Memory B cell (primary cell): Measurements from ENCODE around the gene FIBCD1.
"Not testable (repeated sequence)": the region's sequence is repeated elsewhere in the genome, so short reads cannot be mapped to it uniquely, and the experiment has no call there.

Experiments used
- ATAC-seq: fragments of 150-1000 bp; cut with Tn5 transposase; 2 replicates; pipeline ENCODE4 v1.10.0; 2021; ENCODE audit warnings: low read depth, mild to moderate bottlenecking, moderate library complexity
- DNase-seq, 2 donors: peaks; one replicate each; pipeline ENCODE4 v3.0.0; 2022; ENCODE audit warnings: low spot score in 2 of 2
- H3K27ac Mint-ChIP-seq: one replicate; pipeline ENCODE4 v1.8.0; 2022; ENCODE audit warnings: mild to moderate bottlenecking, moderate library complexity, mixed read lengths
- H3K27me3 Mint-ChIP-seq: one replicate; pipeline ENCODE4 v1.8.0; 2022; ENCODE audit warnings: mixed read lengths
- H3K36me3 Mint-ChIP-seq: one replicate; pipeline ENCODE4 v1.8.0; 2022; ENCODE audit warnings: mild to moderate bottlenecking, mixed read lengths
- H3K4me1 Mint-ChIP-seq: one replicate; pipeline ENCODE4 v1.8.0; 2022; ENCODE audit warnings: mixed read lengths
- H3K4me3 Mint-ChIP-seq: one replicate; pipeline ENCODE4 v1.8.0; 2022; ENCODE audit warnings: mild to moderate bottlenecking, moderate library complexity, mixed read lengths
- H3K9me3 Mint-ChIP-seq: one replicate; pipeline ENCODE4 v1.8.0; 2022; ENCODE audit warnings: mixed read lengths

The FIBCD1 gene

GRCh38 chr9:130920762-130921299, 18.2 kb downstream of the FIBCD1 start:
- H3K27ac Mint-ChIP-seq: no peak overlapping the region
- H3K36me3 Mint-ChIP-seq: no peaks in the 10 kb centered on the region
- H3K27me3 Mint-ChIP-seq: peaks cover 12% of the 10 kb centered on the region
- DNase-seq (no peak), ATAC-seq (no peak)
- H3K4me1 Mint-ChIP-seq: peaks cover 3% of the 10 kb centered on the region
- H3K4me3 Mint-ChIP-seq: no peak overlapping the region
- H3K9me3 Mint-ChIP-seq: no peaks in the 10 kb centered on the region

GRCh38 chr9:130920233-130920632, 18.8 kb downstream of the FIBCD1 start:
- no peaks in the 10 kb centered on the region for H3K9me3 Mint-ChIP-seq
- no peaks in the 10 kb centered on the region for H3K36me3 Mint-ChIP-seq
- peaks cover 13% of the 10 kb centered on the region for H3K27me3 Mint-ChIP-seq
- no peak overlapping the region for H3K4me3 Mint-ChIP-seq
- H3K27ac Mint-ChIP-seq: no peak overlapping the region
- ATAC-seq (no peak), DNase-seq (no peak)
- H3K4me1 Mint-ChIP-seq: no peaks in the 10 kb centered on the region

DNA sequence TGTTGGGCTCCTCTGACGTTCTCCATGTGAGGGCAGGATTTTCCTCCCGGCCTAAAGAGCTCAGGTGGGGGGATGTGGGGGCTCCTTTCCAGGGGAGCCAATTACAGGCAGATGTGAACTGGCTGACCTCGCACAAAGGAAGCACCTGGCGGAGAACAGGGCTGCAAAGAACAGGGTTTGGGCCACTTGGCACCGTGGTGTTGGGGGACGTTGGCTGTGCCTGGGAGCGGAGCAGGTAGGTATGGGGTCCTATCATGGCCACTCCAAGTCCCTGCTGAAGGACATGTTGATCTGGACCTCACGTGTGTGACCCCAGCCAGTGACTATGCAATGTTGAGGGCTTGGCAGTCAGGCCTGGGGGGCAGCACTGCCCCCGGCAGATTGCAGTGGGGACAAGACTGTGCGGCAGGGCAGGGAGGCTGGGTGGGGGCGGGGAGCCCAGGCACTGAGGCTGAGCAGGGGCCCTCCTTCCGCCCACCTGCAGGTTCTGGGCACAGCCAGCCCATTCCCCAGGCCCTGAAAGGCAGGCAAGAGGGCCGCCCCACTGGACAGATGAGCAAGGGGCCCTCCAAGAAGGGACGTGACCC, 19.4 kb downstream of the FIBCD1 start:
- no peak for ATAC-seq
- Mint-ChIP-seq H3K27ac (no peak overlapping the region), H3K27me3 (peaks cover 15% of the 10 kb centered on the region), H3K9me3 (no peaks in the 10 kb centered on the region), H3K36me3 (no peaks in the 10 kb centered on the region), H3K4me3 (no peak overlapping the region), H3K4me1 (no peaks in the 10 kb centered on the region)
- DNase-seq: no peak

DNA sequence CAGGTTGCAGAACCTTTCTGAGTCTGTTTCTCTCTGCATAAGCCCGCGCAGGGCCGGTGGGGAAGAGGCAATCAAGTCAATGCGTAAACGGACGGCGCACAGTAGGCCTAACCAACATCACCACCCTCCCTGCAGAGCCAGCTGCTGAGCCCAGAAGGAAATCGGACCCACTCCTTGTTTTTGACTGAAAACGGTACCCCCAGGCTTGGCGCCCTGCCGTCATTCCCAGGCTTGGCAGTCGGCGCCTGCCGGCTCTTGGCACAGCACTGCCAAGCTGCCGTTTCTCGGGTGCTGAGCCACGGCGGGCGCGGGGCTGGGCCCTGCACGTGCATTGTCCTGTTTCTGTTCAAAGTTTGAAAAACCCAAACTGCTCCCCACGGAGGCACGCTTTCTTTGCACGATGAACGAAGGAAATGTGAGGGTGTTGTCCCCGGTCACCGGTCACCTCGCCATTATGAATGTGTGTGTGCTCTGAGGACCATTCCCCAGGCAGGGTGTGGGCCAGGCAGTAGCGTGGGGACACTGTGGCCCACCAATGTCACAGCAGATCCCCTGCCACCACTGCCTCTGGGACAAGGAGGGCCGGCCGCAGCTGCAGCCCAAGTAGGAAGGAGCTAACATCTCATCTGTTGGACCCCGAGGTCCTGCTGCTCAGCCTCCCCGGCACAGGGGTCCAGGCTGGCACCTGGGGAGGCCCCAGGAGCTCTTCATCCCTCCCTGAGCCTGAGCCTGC, 20.1 kb downstream of the FIBCD1 start:
- H3K36me3 Mint-ChIP-seq: no peaks in the 10 kb centered on the region

DNA sequence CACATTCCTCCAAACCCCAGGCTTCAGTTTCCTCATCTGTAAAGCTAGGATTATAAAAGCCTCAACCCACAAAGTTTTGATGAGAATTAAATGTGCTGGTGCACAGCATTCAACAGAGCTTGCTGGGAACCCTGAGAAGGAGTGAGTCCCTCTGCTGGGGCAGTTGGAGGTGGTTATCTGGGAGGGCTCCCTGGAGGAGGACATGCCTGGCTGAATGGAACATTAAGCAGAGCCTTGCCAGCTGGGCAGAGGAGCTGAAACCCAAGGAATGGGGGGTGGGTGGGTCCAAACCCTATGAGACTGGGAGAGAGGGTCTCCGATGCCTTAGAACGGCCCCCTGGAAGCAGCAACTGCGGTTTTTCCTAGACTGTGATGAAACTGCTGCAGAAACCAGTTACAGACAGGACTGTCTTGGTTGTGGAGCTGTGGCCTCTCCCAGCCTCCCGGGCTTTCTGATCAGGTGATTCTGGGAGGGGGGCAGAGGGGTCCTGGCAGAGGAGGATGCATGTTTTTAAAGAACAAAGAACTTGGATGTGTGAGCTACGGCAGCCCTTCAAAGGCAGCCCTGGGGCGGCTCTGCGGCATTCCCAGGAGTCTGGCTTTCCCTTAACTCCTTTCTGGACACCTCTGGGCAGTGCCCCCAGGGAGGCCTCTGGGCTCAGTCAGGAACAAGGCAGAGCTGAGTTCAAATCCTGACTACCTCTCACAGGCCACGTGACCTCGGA, 20.8 kb downstream of the FIBCD1 start:
- H3K27ac Mint-ChIP-seq: no peak overlapping the region
- H3K36me3 Mint-ChIP-seq: no peaks in the 10 kb centered on the region
- no peaks in the 10 kb centered on the region for H3K4me1 Mint-ChIP-seq
- no peaks in the 10 kb centered on the region for H3K9me3 Mint-ChIP-seq
- DNase-seq (no peak), ATAC-seq (no peak)
- H3K4me3 Mint-ChIP-seq: no peak overlapping the region
- H3K27me3 Mint-ChIP-seq: peaks cover 15% of the 10 kb centered on the region

More for the DNA sequence above, 20.1 kb downstream of the FIBCD1 start:
- H3K9me3 Mint-ChIP-seq: no peaks in the 10 kb centered on the region
- H3K4me3 Mint-ChIP-seq: no peak overlapping the region
- H3K27me3 Mint-ChIP-seq: peaks cover 15% of the 10 kb centered on the region
- ATAC-seq (no peak), DNase-seq (no peak)
- no peaks in the 10 kb centered on the region for H3K4me1 Mint-ChIP-seq
- no peak overlapping the region for H3K27ac Mint-ChIP-seq

DNA sequence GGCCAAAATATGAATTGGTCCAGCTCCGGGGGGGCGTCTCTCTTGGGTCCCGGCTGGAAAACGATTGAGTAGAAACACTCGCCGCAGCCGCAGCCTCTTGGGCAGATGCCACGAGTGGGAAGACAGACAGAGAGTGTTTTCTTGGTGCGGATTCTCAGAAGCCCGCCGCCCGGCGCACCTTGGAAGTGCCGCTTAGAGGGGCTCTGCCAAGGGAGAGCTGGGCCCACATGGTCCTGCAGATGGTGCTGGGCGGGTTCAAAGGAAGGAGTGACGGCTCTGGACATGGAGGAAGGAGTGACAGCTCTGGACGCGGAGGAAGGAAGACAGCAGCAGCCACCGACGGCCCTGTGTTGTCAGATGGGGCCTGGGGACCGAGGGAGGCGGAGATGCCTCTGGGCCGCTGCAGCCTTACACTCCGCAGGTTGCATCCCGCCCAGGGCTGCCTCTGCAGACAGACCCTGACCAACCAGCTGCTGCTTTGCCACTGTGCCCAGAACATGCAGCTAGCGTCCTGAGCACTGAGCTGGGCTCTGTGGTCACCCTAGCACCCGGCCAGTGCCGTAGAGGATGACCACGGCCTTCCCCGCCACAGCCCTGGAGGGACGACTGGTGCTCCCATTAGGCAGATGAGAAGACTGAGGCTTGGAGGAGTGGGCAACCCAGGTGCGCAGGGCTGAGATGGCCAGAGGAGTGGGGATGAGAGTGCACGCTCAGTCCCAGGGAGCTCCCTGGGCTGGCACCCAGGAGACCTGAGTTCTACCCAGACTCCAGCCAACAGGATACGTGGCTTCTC, 21.7 kb downstream of the FIBCD1 start:
- H3K9me3 Mint-ChIP-seq: no peaks in the 10 kb centered on the region
- ATAC-seq (no peak), DNase-seq (no peak)
- peaks cover 6% of the 10 kb centered on the region for H3K27me3 Mint-ChIP-seq
- H3K27ac Mint-ChIP-seq: no peak overlapping the region
- no peaks in the 10 kb centered on the region for H3K36me3 Mint-ChIP-seq
- no peaks in the 10 kb centered on the region for H3K4me1 Mint-ChIP-seq
- no peak overlapping the region for H3K4me3 Mint-ChIP-seq

GRCh38 chr9:130915096-130915447, 24.0 kb downstream of the FIBCD1 start:
- DNase-seq (no peak), ATAC-seq (no peak)
- Mint-ChIP-seq H3K9me3 (no peaks in the 10 kb centered on the region), H3K4me3 (no peak overlapping the region), H3K36me3 (no peaks in the 10 kb centered on the region), H3K4me1 (no peaks in the 10 kb centered on the region), H3K27me3 (peaks cover 3% of the 10 kb centered on the region), H3K27ac (no peak overlapping the region)

GRCh38 chr9:130914417-130915095, 24.5 kb downstream of the FIBCD1 start:
- no peak for DNase-seq
- no peak for ATAC-seq
- Mint-ChIP-seq H3K27me3 (peaks cover 3% of the 10 kb centered on the region), H3K9me3 (no peaks in the 10 kb centered on the region), H3K4me3 (no peak overlapping the region), H3K27ac (no peak overlapping the region), H3K36me3 (no peaks in the 10 kb centered on the region), H3K4me1 (no peaks in the 10 kb centered on the region)

DNA sequence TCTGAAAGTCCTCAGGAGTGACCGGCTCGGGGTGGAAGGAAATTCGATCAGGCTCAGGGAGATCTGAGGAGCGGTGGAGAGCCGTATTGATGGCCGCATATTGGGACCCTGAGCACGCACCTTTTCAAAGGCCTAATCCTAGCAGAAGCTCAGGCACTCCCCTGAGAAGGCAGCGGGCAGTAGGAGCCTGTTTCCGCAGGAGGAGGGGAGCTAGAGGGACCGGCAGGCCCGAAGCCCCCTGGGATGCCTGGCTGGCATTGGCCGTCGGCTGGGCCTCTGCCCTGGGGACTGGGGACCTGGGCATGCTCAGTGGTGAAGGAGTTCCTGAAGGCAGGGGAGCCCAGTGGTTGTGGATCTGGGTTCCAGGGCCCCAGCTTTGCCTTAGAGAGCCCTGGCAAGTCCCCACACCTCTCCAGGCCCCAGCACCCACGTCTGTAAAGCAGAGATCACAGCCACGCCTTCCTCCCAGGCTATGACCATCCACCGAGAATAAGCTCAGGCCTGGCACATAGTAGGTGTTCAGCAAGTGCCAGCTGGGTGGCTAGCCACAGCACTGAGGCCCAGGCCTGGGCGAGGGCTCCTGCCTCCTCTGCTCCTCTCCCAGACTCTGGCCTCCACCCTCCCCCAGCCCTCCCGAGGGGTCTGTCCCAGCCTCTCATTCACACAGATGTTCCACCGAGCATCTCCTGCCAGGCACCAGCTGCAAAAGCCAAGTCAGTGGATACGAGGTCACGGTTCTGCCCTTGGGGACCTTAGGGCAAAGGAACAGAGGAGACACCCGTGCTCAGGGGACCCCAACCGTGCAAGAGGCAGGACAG, 25.2 kb downstream of the FIBCD1 start:
- H3K27me3 Mint-ChIP-seq: peaks cover 5% of the 10 kb centered on the region
- no peaks in the 10 kb centered on the region for H3K4me1 Mint-ChIP-seq
- no peaks in the 10 kb centered on the region for H3K36me3 Mint-ChIP-seq
- H3K27ac Mint-ChIP-seq: no peak overlapping the region
- no peak for DNase-seq
- ATAC-seq: no peak
- no peak overlapping the region for H3K4me3 Mint-ChIP-seq
- H3K9me3 Mint-ChIP-seq: no peaks in the 10 kb centered on the region

DNA sequence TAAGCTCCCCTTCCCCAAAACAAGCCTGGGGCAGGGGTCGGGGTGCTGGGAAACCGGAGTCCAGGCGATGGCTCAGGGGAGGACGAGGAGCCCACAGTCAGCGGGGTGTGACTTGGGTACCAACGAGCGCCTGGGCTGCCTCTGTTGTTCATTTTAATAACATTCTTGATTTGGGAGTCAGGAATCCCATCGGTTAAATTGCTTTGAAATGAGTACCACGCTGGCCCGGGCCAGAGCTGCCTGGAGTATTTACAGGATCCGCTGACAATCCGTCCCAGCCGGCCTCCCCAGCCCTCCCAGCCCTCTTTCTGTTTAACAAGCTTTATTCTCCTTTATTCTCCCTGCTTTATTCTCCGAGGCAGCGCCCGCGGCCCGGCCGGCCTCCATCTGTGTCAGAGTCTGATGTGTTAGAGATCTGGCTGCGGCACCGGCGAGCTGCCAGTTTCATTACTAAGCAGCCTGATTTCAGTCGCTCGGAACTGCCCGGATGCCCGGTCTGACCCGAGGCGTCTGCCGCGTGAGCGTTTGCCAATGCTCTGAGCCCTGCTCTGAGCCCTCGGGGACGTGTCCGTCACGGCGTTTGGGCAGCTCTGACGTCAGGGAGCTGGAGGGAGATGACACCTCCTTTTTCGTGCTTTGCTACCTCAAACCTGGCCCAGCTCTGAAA, 26.0 kb downstream of the FIBCD1 start:
- H3K36me3 Mint-ChIP-seq: no peaks in the 10 kb centered on the region
- no peak for ATAC-seq
- H3K4me3 Mint-ChIP-seq: no peak overlapping the region
- peaks cover 5% of the 10 kb centered on the region for H3K27me3 Mint-ChIP-seq
- no peaks in the 10 kb centered on the region for H3K4me1 Mint-ChIP-seq
- H3K27ac Mint-ChIP-seq: no peak overlapping the region
- no peaks in the 10 kb centered on the region for H3K9me3 Mint-ChIP-seq
- no peak for DNase-seq

- DNase-seq (no peak), ATAC-seq (no peak)
- Mint-ChIP-seq H3K27ac (no peak overlapping the region), H3K36me3 (no peaks in the 10 kb centered on the region), H3K9me3 (no peaks in the 10 kb centered on the region), H3K4me3 (no peak overlapping the region), H3K27me3 (peaks cover 5% of the 10 kb centered on the region), H3K4me1 (no peaks in the 10 kb centered on the region)
Observed at GRCh38 chr9:130911254-130912049, 27.6 kb downstream of the FIBCD1 start.

GRCh38 chr9:130910670-130911069, 28.4 kb downstream of the FIBCD1 start:
- ATAC-seq, H3K4me3 Mint-ChIP-seq, H3K27me3 Mint-ChIP-seq, H3K27ac Mint-ChIP-seq, H3K4me1 Mint-ChIP-seq, H3K9me3 Mint-ChIP-seq, H3K36me3 Mint-ChIP-seq, DNase-seq: not testable (repeated sequence)
